Progenitor cell of endocrine pancreas (in vitro differentiated cells): ENCODE measurements around the gene ARHGAP23. TPM values are rescaled to one million over a fixed set of nuclear protein-coding genes. Genes with fewer than 3 reads are reported as not detected.

Source experiments
- DNase-seq: peaks from one replicate; pipeline ENCODE4 v3.0.0; 2021; ENCODE audit warnings: low spot score; ENCODE audit not compliant: unreplicated experiment
- H3K27ac Mint-ChIP-seq: 2 replicates; pipeline ENCODE4 v1.8.0; 2021; ENCODE audit warnings: mild to moderate bottlenecking, moderate library complexity, mixed read lengths
- H3K27me3 Mint-ChIP-seq: 2 replicates; pipeline ENCODE4 v1.8.0; 2021; ENCODE audit warnings: mixed read lengths
- H3K36me3 Mint-ChIP-seq: 2 replicates; pipeline ENCODE4 v1.8.0; 2022; ENCODE audit warnings: mixed read lengths; ENCODE audit not compliant: insufficient read depth
- H3K4me1 Mint-ChIP-seq: 2 replicates; pipeline ENCODE4 v1.8.0; 2021; ENCODE audit warnings: low read depth, mixed read lengths
- H3K4me3 Mint-ChIP-seq: 2 replicates; pipeline ENCODE4 v1.8.0; 2021; ENCODE audit warnings: low read depth, mild to moderate bottlenecking, moderate library complexity, mixed read lengths
- H3K9me3 Mint-ChIP-seq: 2 replicates; pipeline ENCODE4 v1.8.0; 2021; ENCODE audit warnings: low read depth, mixed read lengths
- CTCF ChIP-seq: fragments of 200-600 bp; sonication (generic); IDR thresholded peaks from one replicate; pipeline ENCODE4 v1.5.0; 2021; ENCODE audit warnings: antibody characterized with exemption, mild to moderate bottlenecking; ENCODE audit not compliant: unreplicated experiment
- total RNA-seq: library from RNA; stranded (reverse); gene quantifications from 2 replicates; pipeline ENCODE4 v1.2.1, GENCODE V29; 2021

Gene ARHGAP23
- total RNA-seq, 1 donor from 2014 or later: 2.9 TPM

- H3K4me1 Mint-ChIP-seq: no peaks in the 10 kb centered on the region
- TF ChIP-seq CTCF: no peak
- no peak for DNase-seq
- H3K9me3 Mint-ChIP-seq: no peaks in the 10 kb centered on the region
- H3K27ac Mint-ChIP-seq: no peak overlapping the region
- H3K36me3 Mint-ChIP-seq: no peaks in the 10 kb centered on the region
- H3K4me3 Mint-ChIP-seq: no peak overlapping the region
- peaks cover 6% of the 10 kb centered on the region for H3K27me3 Mint-ChIP-seq
Observed at GRCh38 chr17:38547444-38547843, 119.2 kb downstream of the ARHGAP23 start.

GRCh38 chr17:38549285-38549684, 121.0 kb downstream of the ARHGAP23 start:
- no peaks in the 10 kb centered on the region for H3K36me3 Mint-ChIP-seq
- no peak overlapping the region for H3K27ac Mint-ChIP-seq
- no peak for TF ChIP-seq CTCF
- H3K27me3 Mint-ChIP-seq: peaks cover 9% of the 10 kb centered on the region
- no peak overlapping the region for H3K4me3 Mint-ChIP-seq
- no peaks in the 10 kb centered on the region for H3K9me3 Mint-ChIP-seq
- H3K4me1 Mint-ChIP-seq: no peaks in the 10 kb centered on the region
- no peak for DNase-seq

DNA sequence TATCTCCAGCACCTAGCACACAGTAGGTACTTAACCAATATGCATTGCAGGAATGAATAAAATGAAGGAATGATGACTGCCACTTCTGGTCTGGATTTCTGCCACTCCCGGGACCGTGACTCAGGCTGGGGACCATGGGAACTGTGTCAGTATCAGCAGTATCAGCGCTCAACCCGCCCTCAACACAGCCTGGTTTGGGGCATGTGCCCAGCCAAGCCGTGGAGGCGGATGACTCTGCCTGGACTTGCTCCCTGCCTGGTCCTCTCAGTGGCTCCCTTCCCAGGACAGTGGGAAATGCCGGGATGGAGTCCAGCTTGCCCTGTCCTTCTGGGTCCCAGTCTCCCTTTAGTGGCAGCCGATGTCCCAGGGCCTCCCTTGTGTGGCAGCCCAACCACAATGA, 122.4 kb downstream of the ARHGAP23 start:
- no peak for TF ChIP-seq CTCF
- H3K4me3 Mint-ChIP-seq: no peak overlapping the region
- H3K27ac Mint-ChIP-seq: no peak overlapping the region
- DNase-seq: no peak
- no peaks in the 10 kb centered on the region for H3K4me1 Mint-ChIP-seq
- H3K9me3 Mint-ChIP-seq: no peaks in the 10 kb centered on the region
- peaks cover 17% of the 10 kb centered on the region for H3K27me3 Mint-ChIP-seq
- H3K36me3 Mint-ChIP-seq: no peaks in the 10 kb centered on the region

DNA sequence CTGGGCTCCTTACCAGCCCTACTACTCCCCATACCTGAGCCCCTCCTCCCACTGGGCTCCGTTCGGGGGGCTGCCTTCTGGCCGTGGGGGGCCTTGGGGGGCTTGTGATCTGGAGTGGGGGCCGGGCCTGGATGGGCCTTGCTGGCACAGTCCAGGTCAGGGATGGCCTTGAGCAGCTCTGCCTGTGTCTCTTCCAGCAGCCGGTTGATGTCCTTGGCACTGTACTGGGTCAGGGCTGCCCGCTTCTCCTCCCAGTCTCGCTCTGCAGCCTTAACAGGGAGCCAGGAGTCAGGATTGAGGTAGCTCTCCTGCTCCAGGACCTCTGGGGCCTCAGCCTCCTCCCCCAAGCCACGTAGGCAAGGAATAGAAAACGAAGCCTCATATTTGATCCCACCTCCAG, 122.9 kb downstream of the ARHGAP23 start:
- Mint-ChIP-seq H3K4me3 (no peak overlapping the region), H3K27ac (no peak overlapping the region), H3K9me3 (no peaks in the 10 kb centered on the region), H3K4me1 (no peaks in the 10 kb centered on the region), H3K27me3 (peaks cover 20% of the 10 kb centered on the region), H3K36me3 (no peaks in the 10 kb centered on the region)
- DNase-seq: no peak
- no peak for TF ChIP-seq CTCF

GRCh38 chr17:38552343-38552742, 124.1 kb downstream of the ARHGAP23 start:
- H3K36me3 Mint-ChIP-seq: no peaks in the 10 kb centered on the region
- H3K27me3 Mint-ChIP-seq: peaks cover 23% of the 10 kb centered on the region
- no peak overlapping the region for H3K27ac Mint-ChIP-seq
- H3K4me3 Mint-ChIP-seq: no peak overlapping the region
- no peak for DNase-seq
- TF ChIP-seq CTCF: no peak
- no peaks in the 10 kb centered on the region for H3K4me1 Mint-ChIP-seq
- H3K9me3 Mint-ChIP-seq: no peaks in the 10 kb centered on the region
